Measurements from ENCODE around the gene GRK6.

The GRK6 gene

DNA sequence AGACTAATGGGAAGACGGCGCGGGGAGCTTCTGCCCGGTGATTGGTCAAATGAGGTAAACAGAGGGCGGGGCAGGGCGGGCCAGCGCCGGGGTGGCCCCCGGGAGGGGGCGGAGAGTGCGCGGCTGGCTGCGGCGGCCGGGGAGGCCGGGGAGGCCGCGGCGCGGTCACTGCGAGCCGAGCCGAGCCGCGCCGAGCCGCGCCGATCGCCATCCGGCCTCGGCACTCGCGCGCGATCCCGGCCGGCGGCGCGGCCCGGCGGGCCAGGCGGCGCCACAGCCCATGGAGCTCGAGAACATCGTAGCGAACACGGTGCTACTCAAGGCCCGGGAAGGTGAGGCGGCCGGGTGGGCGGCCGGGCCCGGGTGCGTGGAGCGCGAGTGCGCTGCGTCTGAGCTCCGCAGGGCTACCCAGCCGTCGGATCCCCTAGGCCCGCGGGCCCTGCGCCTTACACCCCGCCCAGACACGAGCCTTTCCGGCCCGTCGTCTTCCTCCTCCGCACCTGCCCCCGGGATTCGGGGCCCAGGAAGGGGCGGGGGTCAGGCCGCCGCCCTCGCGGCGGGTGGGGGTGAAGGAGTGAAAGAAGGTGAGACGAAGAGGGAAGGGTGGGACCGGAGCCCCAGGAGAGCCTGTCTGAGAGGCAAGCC is at the start of gene GRK6:
GRK6 (plus strand) TSS at position 111 of the 645 bp plus-strand sequence; CDS start at position 281, 170 bp downstream.
- Histone ChIP-seq H3K4me3 (ENCODE audit: low read length) (peak within 1 kb of the TSS; percentile 81), H3K27me3 (ENCODE audit: control insufficient read depth, insufficient read depth, low read length) (no peaks in the 10 kb centered on the region), H3K27ac (ENCODE audit: low read depth, low read length) (peak within 1 kb of the TSS; percentile 97), H3K9ac (ENCODE audit: low read length) (peak within 1 kb of the TSS; percentile 87), H3K36me3 (ENCODE audit: control insufficient read depth, insufficient read depth, low read length) (peaks cover 5% of the 10 kb centered on the region), H3K4me1 (ENCODE audit: control insufficient read depth, insufficient read depth, low read length) (peaks cover 11% of the 10 kb centered on the region)

DNA sequence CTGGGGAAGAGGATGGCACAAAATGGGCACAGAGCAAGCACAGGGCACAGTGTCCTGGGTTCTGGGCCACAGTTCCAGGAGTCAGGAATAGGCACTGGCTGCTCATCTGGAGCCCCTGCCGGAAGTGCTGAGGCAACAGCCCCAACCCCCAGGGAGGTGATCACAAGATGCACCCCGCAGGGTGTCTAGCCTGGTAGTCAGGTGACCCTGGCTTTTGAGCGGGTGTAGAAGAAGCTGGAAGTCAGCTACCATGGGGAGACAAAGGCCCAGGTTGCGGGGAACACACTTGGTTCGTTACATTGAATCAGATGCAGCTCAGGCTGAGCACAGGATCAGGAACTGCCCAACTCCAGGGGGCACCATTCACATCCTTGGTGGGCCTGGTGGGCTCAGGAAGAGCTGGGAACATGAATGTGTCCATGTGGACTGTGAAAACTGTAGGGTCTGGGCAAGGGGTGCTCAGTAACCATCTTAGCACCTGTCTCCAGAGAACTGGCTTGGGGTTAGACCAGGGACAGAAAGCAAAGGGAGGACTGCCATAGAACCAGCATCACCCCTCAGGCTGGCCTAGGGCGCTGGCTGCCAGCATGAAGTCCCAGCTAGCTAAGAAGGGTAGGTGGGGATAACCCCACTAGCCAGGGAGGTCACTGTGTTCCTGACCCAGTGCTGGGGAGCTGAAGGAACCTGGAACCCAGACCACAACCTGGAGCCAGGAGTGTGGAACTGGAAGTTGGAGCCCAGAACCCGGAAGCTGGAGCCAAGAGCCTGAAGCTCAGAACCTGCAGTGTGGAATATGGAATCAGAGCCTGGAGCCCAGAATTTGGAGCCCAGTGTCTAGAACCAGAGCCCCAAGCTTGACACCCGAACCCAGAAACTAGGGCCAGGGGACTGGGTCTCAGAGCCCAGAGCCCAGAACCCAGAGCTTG is 48.4 kb upstream of the GRK6 start:
- H3K36me3 ChIP-seq (ENCODE audit: control insufficient read depth, insufficient read depth, low read length): no peaks in the 10 kb centered on the region
- H3K27me3 ChIP-seq (ENCODE audit: control insufficient read depth, insufficient read depth, low read length): no peaks in the 10 kb centered on the region
- no peak overlapping the region for H3K27ac ChIP-seq (ENCODE audit: low read depth, low read length)
- H3K4me1 ChIP-seq (ENCODE audit: control insufficient read depth, insufficient read depth, low read length): no peaks in the 10 kb centered on the region
- H3K9ac ChIP-seq (ENCODE audit: low read length): no peak overlapping the region
- H3K4me3 ChIP-seq (ENCODE audit: low read length): no peak overlapping the region

DNA sequence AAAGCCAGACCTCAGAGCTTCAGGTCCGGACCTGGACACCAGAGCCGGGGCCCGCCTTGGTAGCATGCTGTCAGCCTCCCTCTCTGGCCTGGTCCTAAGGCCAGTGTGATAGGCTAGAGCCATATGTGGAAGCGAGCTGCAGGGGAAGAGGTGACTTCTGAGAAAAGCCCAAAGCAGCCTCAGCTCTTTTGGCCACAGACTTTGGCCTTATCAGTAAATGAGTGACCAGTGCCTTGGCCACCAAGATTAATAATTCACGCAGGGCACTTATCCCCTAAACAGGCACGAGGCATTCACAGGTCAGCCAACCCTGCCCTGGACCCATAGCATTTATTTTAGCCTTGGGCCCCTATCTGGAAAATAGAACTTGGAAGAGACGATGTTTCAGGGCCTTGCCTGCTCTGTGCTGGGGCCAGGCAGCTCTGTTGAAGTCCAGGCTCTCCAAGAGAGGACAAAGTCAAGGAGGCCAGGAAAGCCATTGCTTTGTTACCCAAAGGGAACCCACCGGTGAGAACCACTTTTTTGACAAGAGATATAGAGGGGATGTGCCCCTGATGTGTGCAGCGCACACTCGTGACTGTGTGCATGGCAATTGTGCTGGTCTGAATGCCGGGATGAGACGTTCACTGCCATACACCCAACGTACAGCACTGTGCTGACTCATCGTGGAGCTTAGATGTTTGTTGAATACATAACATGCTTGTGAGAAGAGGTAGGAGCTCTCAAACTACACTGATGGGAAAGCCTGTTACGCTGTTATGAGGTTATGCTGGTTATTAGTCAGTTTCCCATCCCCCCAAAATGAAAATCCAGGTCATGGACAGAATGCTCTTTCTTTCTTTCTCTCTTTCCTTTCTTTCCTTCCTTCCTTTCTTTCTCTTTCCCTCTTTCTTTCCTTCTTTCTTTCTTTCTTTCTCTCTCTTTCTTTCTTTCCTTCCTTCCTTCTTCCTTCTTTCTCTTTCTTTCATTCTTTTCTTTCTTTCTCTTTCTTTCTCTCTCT is 47.3 kb upstream of the GRK6 start:
- Histone ChIP-seq H3K4me1 (ENCODE audit: control insufficient read depth, insufficient read depth, low read length) (no peaks in the 10 kb centered on the region), H3K27ac (ENCODE audit: low read depth, low read length) (no peak overlapping the region), H3K36me3 (ENCODE audit: control insufficient read depth, insufficient read depth, low read length) (no peaks in the 10 kb centered on the region), H3K9ac (ENCODE audit: low read length) (no peak overlapping the region), H3K27me3 (ENCODE audit: control insufficient read depth, insufficient read depth, low read length) (no peaks in the 10 kb centered on the region), H3K4me3 (ENCODE audit: low read length) (no peak overlapping the region)

DNA sequence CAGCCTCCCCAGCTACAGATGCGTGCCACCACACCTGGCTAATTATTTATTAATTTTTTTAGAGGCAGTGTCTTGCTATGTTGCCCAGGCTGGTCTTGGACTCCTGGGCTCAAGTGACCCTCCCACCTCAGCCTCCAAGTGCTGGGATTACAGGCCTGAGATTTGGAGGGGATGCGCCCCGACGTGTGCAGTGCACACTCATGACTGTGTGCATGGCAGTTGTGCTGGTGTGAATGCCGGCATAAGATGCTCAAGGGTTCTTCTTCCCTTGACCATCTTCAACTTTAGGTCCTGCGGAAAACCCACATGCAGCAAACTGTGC is 45.7 kb upstream of the GRK6 start:
- Histone ChIP-seq H3K27me3 (ENCODE audit: control insufficient read depth, insufficient read depth, low read length) (no peaks in the 10 kb centered on the region), H3K4me3 (ENCODE audit: low read length) (no peak overlapping the region), H3K9ac (ENCODE audit: low read length) (no peak overlapping the region), H3K36me3 (ENCODE audit: control insufficient read depth, insufficient read depth, low read length) (no peaks in the 10 kb centered on the region), H3K27ac (ENCODE audit: low read depth, low read length) (no peak overlapping the region), H3K4me1 (ENCODE audit: control insufficient read depth, insufficient read depth, low read length) (no peaks in the 10 kb centered on the region)

DNA sequence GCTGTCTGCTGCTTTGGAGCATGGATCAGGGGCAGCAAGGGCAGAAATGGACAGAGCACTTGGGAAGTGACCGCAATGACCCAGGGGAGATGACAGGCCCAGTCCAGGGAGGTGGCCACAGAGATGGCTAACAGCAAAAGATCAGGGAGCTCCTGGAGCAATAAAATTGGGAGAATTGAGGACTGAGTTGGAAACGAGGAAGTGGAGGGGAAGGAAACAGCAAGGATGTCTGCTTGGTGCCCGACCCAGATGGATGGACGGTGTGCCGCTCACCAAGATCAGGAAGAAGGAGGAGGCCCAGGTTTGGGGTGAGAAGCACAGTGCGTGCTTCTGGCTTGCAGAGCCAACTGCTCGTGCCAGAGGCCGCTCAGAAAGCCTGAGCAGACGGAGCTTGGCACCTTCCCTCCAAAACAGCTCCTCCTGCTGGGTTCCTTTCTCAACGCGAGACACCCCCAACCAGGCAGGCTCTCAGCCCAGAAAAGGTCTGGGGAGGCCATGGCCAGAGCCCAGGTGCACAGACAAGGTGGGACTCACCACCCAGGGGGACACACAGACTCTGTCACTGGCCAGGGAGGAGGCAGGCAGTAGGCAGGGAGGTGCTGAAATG is 44.0 kb upstream of the GRK6 start:
- no peaks in the 10 kb centered on the region for H3K4me1 ChIP-seq (ENCODE audit: control insufficient read depth, insufficient read depth, low read length)
- H3K9ac ChIP-seq (ENCODE audit: low read length): no peak overlapping the region

GRCh38 chr5:177383181-177383580 is 43.3 kb upstream of the GRK6 start:
- H3K36me3 ChIP-seq (ENCODE audit: control insufficient read depth, insufficient read depth, low read length): no peaks in the 10 kb centered on the region
- H3K4me1 ChIP-seq (ENCODE audit: control insufficient read depth, insufficient read depth, low read length): no peaks in the 10 kb centered on the region
- H3K9ac ChIP-seq (ENCODE audit: low read length): no peak overlapping the region
- no peak overlapping the region for H3K4me3 ChIP-seq (ENCODE audit: low read length)
- H3K27me3 ChIP-seq (ENCODE audit: control insufficient read depth, insufficient read depth, low read length): no peaks in the 10 kb centered on the region
- no peak overlapping the region for H3K27ac ChIP-seq (ENCODE audit: low read depth, low read length)

More for the DNA sequence above, 44.0 kb upstream of the GRK6 start:
- no peaks in the 10 kb centered on the region for H3K36me3 ChIP-seq (ENCODE audit: control insufficient read depth, insufficient read depth, low read length)
- no peak overlapping the region for H3K4me3 ChIP-seq (ENCODE audit: low read length)
- no peak overlapping the region for H3K27ac ChIP-seq (ENCODE audit: low read depth, low read length)
- no peaks in the 10 kb centered on the region for H3K27me3 ChIP-seq (ENCODE audit: control insufficient read depth, insufficient read depth, low read length)

- no peaks in the 10 kb centered on the region for H3K27me3 ChIP-seq (ENCODE audit: control insufficient read depth, insufficient read depth, low read length)
- no peaks in the 10 kb centered on the region for H3K36me3 ChIP-seq (ENCODE audit: control insufficient read depth, insufficient read depth, low read length)
- no peak within 1 kb of the TSS for H3K4me3 ChIP-seq (ENCODE audit: low read length)
- no peaks in the 10 kb centered on the region for H3K4me1 ChIP-seq (ENCODE audit: control insufficient read depth, insufficient read depth, low read length)
- no peak within 1 kb of the TSS for H3K9ac ChIP-seq (ENCODE audit: low read length)
- H3K27ac ChIP-seq (ENCODE audit: low read depth, low read length): no peak within 1 kb of the TSS
Measured at GRCh38 chr5:177384134-177384533, 42.3 kb upstream of the GRK6 start, which contains the start of gene SLC34A1. SLC34A1 (plus strand) TSS chr5:177384434; CDS start chr5:177385742, 1,308 bp downstream.

GRCh38 chr5:177385720-177386119 is 40.8 kb upstream of the GRK6 start:
- no peak overlapping the region for H3K4me3 ChIP-seq (ENCODE audit: low read length)
- H3K9ac ChIP-seq (ENCODE audit: low read length): no peak overlapping the region
- H3K27ac ChIP-seq (ENCODE audit: low read depth, low read length): no peak overlapping the region
- no peaks in the 10 kb centered on the region for H3K4me1 ChIP-seq (ENCODE audit: control insufficient read depth, insufficient read depth, low read length)
- no peaks in the 10 kb centered on the region for H3K36me3 ChIP-seq (ENCODE audit: control insufficient read depth, insufficient read depth, low read length)
- H3K27me3 ChIP-seq (ENCODE audit: control insufficient read depth, insufficient read depth, low read length): no peaks in the 10 kb centered on the region

DNA sequence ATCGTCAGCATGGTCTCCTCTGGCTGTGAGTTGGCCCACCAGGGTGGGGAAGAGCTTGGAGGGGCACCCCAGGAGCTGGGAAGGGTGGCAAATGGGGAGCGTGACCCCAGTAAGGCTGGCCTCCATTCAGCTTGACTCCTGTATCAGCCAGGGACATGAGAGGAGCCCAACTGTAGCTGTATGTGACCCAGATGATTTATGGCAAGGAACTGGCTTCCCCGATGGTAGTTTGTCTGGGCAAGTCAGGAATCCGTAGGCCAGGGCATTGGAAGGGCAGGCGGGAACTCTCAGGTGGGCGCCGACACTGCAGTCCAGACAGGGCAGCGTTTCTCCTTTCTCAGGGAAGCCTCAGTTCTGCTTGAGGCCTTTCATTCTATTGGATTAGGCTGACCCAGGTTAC is 39.9 kb upstream of the GRK6 start:
- Histone ChIP-seq H3K4me1 (ENCODE audit: control insufficient read depth, insufficient read depth, low read length) (no peaks in the 10 kb centered on the region), H3K9ac (ENCODE audit: low read length) (no peak overlapping the region), H3K27ac (ENCODE audit: low read depth, low read length) (no peak overlapping the region), H3K36me3 (ENCODE audit: control insufficient read depth, insufficient read depth, low read length) (no peaks in the 10 kb centered on the region), H3K27me3 (ENCODE audit: control insufficient read depth, insufficient read depth, low read length) (no peaks in the 10 kb centered on the region), H3K4me3 (ENCODE audit: low read length) (no peak overlapping the region)

DNA sequence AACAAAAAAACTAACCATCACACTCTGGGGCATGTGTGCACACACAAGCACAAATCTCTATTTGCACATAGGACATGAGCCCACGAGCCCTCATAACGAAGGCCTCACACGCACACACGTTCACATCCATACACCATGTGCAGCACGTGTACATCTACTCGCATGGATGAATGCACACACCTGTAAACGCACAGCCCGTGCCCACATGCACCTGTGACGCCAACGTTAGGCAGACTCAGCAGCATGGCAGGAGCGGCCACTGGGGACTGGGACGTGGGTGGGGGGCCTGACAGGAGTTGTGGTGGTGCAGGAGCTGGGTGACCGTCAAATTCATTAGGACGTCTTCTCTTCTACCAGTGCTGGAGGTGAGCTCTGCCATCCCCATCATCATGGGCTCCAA is 39.1 kb upstream of the GRK6 start:
- Histone ChIP-seq H3K4me3 (ENCODE audit: low read length) (no peak overlapping the region), H3K4me1 (ENCODE audit: control insufficient read depth, insufficient read depth, low read length) (no peaks in the 10 kb centered on the region), H3K27ac (ENCODE audit: low read depth, low read length) (no peak overlapping the region), H3K27me3 (ENCODE audit: control insufficient read depth, insufficient read depth, low read length) (no peaks in the 10 kb centered on the region), H3K36me3 (ENCODE audit: control insufficient read depth, insufficient read depth, low read length) (no peaks in the 10 kb centered on the region), H3K9ac (ENCODE audit: low read length) (no peak overlapping the region)

DNA sequence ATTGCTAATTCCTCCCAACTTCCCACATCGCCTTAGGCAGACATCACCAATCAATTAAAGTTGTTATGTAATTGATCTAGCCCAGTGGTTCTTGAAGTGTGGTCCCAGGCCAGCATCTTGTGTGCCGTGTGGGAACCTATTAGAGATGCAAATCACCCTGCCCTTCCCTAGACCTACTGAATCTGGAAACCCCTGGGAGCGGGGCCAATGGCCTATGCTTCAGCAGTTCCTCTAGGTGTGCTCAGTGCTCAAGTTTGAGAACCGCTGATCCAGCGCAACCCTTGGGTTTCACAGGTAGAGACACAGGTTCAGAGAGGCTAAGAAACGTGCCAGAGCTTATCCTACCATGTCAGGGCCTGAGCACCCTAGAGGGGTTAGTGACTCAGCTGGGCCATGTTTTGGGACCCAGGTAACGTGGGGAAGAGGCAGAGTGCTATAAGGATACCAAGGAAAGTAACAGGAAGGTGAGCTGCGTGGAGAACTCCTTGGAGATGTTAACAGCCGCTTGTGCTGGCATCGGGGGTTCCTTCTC is 37.9 kb upstream of the GRK6 start:
- no peak overlapping the region for H3K27ac ChIP-seq (ENCODE audit: low read depth, low read length)
- H3K4me1 ChIP-seq (ENCODE audit: control insufficient read depth, insufficient read depth, low read length): no peaks in the 10 kb centered on the region
- H3K4me3 ChIP-seq (ENCODE audit: low read length): no peak overlapping the region
- H3K9ac ChIP-seq (ENCODE audit: low read length): no peak overlapping the region
- H3K36me3 ChIP-seq (ENCODE audit: control insufficient read depth, insufficient read depth, low read length): no peaks in the 10 kb centered on the region
- H3K27me3 ChIP-seq (ENCODE audit: control insufficient read depth, insufficient read depth, low read length): no peaks in the 10 kb centered on the region
